SW480 (cell line): ENCODE results near the gene YY2.

Experiments
- DNase-seq: peaks from one replicate; pipeline ENCODE4 v3.0.0-alpha.2; 2016; ENCODE audit warnings: low spot score

The YY2 gene

GRCh38 chrX:21875013-21875412, 19.2 kb downstream of the YY2 start:
- DNase-seq, result no peak

- no peak for DNase-seq
Observed at GRCh38 chrX:21881881-21882574, 26.2 kb downstream of the YY2 start.

DNA sequence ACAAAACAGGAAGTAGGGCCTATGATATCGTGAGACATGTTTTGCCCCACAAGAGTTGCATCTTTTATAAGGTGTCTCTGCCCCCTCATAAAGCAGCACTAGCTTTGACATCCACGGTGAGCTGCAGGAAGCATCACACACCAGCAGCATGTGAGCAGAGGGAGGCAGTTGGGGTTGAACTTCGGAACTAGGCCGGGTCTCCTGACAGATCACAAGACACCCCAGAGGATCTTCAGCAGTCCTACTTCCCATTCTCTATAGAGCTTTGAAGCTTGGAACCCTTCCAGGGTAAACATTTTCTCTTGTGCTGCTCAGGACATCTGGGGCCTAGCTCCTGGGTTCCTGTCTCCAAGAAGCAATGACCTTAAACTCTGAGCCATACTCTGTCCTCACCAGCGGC, 27.5 kb downstream of the YY2 start:
- no peak for DNase-seq

GRCh38 chrX:21885568-21885967, 29.8 kb downstream of the YY2 start:
- DNase-seq, result no peak

DNA sequence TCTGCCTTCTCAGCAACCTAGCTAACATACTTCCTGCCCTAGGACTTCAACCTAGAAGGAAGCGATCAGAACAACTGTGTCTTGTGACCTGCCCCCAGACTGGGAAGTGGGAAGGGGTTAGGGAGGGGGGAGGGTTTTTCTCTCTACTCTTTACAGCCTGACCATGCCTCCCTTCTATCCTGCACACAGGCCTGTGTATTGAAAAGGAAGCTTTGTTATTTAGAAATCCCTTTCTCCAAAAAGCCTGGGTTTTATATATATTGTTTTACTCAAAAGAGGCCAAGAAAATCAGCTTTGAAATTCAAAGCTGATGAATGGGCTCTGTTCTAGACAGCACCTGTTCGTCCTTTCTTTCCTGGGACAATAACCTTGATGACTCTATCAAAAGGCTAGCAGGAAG, 49.5 kb downstream of the YY2 start:
- DNase-seq, result no peak

DNA sequence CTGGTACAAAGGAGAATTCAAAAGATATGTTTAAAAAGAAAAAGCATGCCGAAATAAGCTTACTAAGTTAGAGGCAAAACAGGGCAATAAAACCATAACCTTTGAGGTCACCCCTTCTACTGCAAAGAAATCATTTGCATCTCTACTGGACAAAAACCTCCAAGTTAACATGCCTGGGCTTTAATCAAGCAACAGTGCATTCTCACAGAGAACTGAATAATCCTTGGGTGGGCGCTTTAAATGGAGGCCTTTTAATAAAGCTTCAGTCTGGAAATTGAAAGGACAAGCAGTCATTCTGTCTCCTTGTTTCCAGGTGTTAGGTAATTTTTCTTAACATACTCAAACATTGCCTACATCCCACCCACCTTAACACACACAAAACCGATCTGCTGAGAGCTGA, 50.2 kb downstream of the YY2 start:
- DNase-seq, result no peak

- DNase-seq, result no peak
Observed at GRCh38 chrX:21907260-21907659, 51.5 kb downstream of the YY2 start.
